Endodermal cell (in vitro differentiated cells): ENCODE results near the gene PRAMEF2. TPM values are rescaled to one million over a fixed set of nuclear protein-coding genes. Genes with fewer than 3 reads are reported as not detected.
"Not testable (repeated sequence)": the region's sequence is repeated elsewhere in the genome, so short reads cannot be mapped to it uniquely, and the experiment has no call there.

ENCODE experiments used
- DNase-seq: peaks from one replicate; pipeline ENCODE4 v3.0.0-alpha.2; 2017
- H3K27ac ChIP-seq: 2 replicates; pipeline ENCODE4 v1.5.1; 2013; ENCODE audit warnings: mild to moderate bottlenecking, low read depth, low read length, moderate library complexity
- H3K27me3 ChIP-seq: 2 replicates; pipeline ENCODE4 v1.6.1; 2013; ENCODE audit warnings: mild to moderate bottlenecking, low read length, moderate library complexity; ENCODE audit not compliant: insufficient read depth, control insufficient read depth, poor library complexity, severe bottlenecking
- H3K36me3 ChIP-seq: 2 replicates; pipeline ENCODE4 v1.7.0; 2013; ENCODE audit warnings: mild to moderate bottlenecking, low read length, moderate library complexity; ENCODE audit not compliant: control insufficient read depth, insufficient read depth
- H3K4me1 ChIP-seq: one replicate; pipeline ENCODE4 v1.7.0; 2013; ENCODE audit warnings: low read length; ENCODE audit not compliant: control insufficient read depth, insufficient read depth
- H3K4me3 ChIP-seq: 2 replicates; pipeline ENCODE4 v1.5.1; 2013; ENCODE audit warnings: mild to moderate bottlenecking, low read length, moderate library complexity
- H3K9ac ChIP-seq: 2 replicates; pipeline ENCODE4 v1.6.1; 2013; ENCODE audit warnings: mild to moderate bottlenecking, low read length, moderate library complexity; ENCODE audit not compliant: poor library complexity, severe bottlenecking; ENCODE audit errors: extremely low read depth
- H3K9me3 ChIP-seq: 2 replicates; pipeline ENCODE4 v1.6.1; 2013; ENCODE audit warnings: mild to moderate bottlenecking, low read length, moderate library complexity; ENCODE audit not compliant: control insufficient read depth
- H3K27ac Mint-ChIP-seq: 2 replicates; pipeline ENCODE4 v1.8.0; 2020; ENCODE audit warnings: mixed read lengths
- H3K27me3 Mint-ChIP-seq: 2 replicates; pipeline ENCODE4 v1.8.0; 2021; ENCODE audit warnings: mild to moderate bottlenecking, mixed read lengths; ENCODE audit not compliant: insufficient read depth
- H3K36me3 Mint-ChIP-seq: 2 replicates; pipeline ENCODE4 v1.8.0; 2020; ENCODE audit warnings: low read depth, mixed read lengths
- H3K4me1 Mint-ChIP-seq: 2 replicates; pipeline ENCODE4 v1.8.0; 2020; ENCODE audit warnings: mixed read lengths
- H3K4me3 Mint-ChIP-seq: 2 replicates; pipeline ENCODE4 v1.8.0; 2020; ENCODE audit warnings: mild to moderate bottlenecking, moderate library complexity, mixed read lengths
- H3K9me3 Mint-ChIP-seq: 2 replicates; pipeline ENCODE4 v1.8.0; 2020; ENCODE audit warnings: mild to moderate bottlenecking, mixed read lengths
- CTCF ChIP-seq: fragments of 200-600 bp; sonication (generic); conservative IDR thresholded peaks from 2 replicates; pipeline ENCODE4 v1.5.0; 2021; ENCODE audit warnings: antibody characterized with exemption, mild to moderate bottlenecking
- WGBS, 2 experiments: methylation state at CpG; one replicate each; pipeline versions ENCODE4 v1.1.5 to v1.1.7; 2013; ENCODE audit warnings: missing lambda C conversion rate in 2 of 2, mixed read lengths in 1 of 2; ENCODE audit not compliant: insufficient coverage in 1 of 2, insufficient read length in 1 of 2; 5-methylcytosine and 5-hydroxymethylcytosine counted together
- long read RNA-seq, 4 experiments: library from polyadenylated mRNA in 2 of 4; library from RNA in 1 of 4; library from capped mRNA in 1 of 4; stranded (forward) in 3 of 4; unstranded in 1 of 4; transcript quantifications; one replicate each; pipeline ENCODE4 v2.0.0, GENCODE V29; 2020 to 2021; ENCODE audit warnings: inconsistent platforms in 1 of 4
- polyA plus RNA-seq, 2 experiments: library from polyadenylated mRNA; stranded (reverse); fragments of 50-300 nt; gene quantifications; one replicate each; pipeline ENCODE4 v1.2.3, GENCODE V29; 2013
- total RNA-seq, 2 donors: library from RNA; stranded (reverse); fragmentation: NEBNext Ultra II Directional in 1 of 2; extraction: Animal tissue kit (Norgen Biotek cat#: 25700) in 1 of 2; gene quantifications; 2 replicates in 1 of 2; 3 replicates in 1 of 2; pipeline ENCODE4 v1.2.1, GENCODE V29; 2021

The PRAMEF2 gene
- not detected for total RNA-seq
- polyA plus RNA-seq (2013, experiment 1 of 2), result not detected
- polyA plus RNA-seq (2013, experiment 2 of 2), result not detected
- long read RNA-seq, experiment 1, result 0 reads
- long read RNA-seq, experiment 2, result 0 reads
- long read RNA-seq, experiment 3, result 0 reads
- long read RNA-seq, experiment 4, result 0 reads

GRCh38 chr1:12856786-12857185 lies at the start of gene PRAMEF2:
TSS of gene PRAMEF2 (plus strand) at chr1:12857086. CDS start at chr1:12859010, 1,924 bp downstream.
- H3K4me1 ChIP-seq, H3K27me3 Mint-ChIP-seq, H3K4me3 Mint-ChIP-seq, H3K27ac ChIP-seq, H3K27me3 ChIP-seq, H3K4me3 ChIP-seq, H3K27ac Mint-ChIP-seq, H3K36me3 Mint-ChIP-seq, H3K9ac ChIP-seq, H3K4me1 Mint-ChIP-seq, H3K36me3 ChIP-seq, DNase-seq: not testable (repeated sequence)
- WGBS, 2 experiments, result no CpG with 5 or more reads among the region's 2 CpGs
- H3K9me3 ChIP-seq, result peaks cover 13% of the 10 kb centered on the region
- peaks cover 78% of the 10 kb centered on the region for H3K9me3 Mint-ChIP-seq

- no peak overlapping the region for H3K27ac ChIP-seq
- no peaks in the 10 kb centered on the region for H3K27me3 Mint-ChIP-seq
- H3K36me3 ChIP-seq, result no peaks in the 10 kb centered on the region
- no peak overlapping the region for H3K4me3 Mint-ChIP-seq
- TF ChIP-seq CTCF, result no peak
- WGBS, 2 experiments, result 78 to 100% methylated on average over 1 of the region's 1 CpG
- no peaks in the 10 kb centered on the region for H3K4me1 Mint-ChIP-seq
- H3K4me3 ChIP-seq, result no peak overlapping the region
- H3K4me1 ChIP-seq, result no peaks in the 10 kb centered on the region
- no peak for DNase-seq
- no peak overlapping the region for H3K9ac ChIP-seq
- no peak overlapping the region for H3K27ac Mint-ChIP-seq
- H3K9me3 Mint-ChIP-seq, result peaks cover 82% of the 10 kb centered on the region
- H3K27me3 ChIP-seq, result no peaks in the 10 kb centered on the region
- no peaks in the 10 kb centered on the region for H3K36me3 Mint-ChIP-seq
- peaks cover 25% of the 10 kb centered on the region for H3K9me3 ChIP-seq
Observed at GRCh38 chr1:12809933-12810332, 47.0 kb upstream of the PRAMEF2 start.

GRCh38 chr1:12810691-12811408 lies 46.0 kb upstream of the PRAMEF2 start:
- no peaks in the 10 kb centered on the region for H3K27me3 Mint-ChIP-seq
- Histone ChIP-seq H3K27ac (no peak overlapping the region), H3K4me3 (no peak overlapping the region), H3K9me3 (peaks cover 25% of the 10 kb centered on the region), H3K9ac (no peak overlapping the region), H3K4me1 (no peaks in the 10 kb centered on the region), H3K27me3 (no peaks in the 10 kb centered on the region), H3K36me3 (no peaks in the 10 kb centered on the region)
- no peak overlapping the region for H3K4me3 Mint-ChIP-seq
- no peaks in the 10 kb centered on the region for H3K4me1 Mint-ChIP-seq
- H3K9me3 Mint-ChIP-seq, result peaks cover 85% of the 10 kb centered on the region
- no peak overlapping the region for H3K27ac Mint-ChIP-seq
- H3K36me3 Mint-ChIP-seq, result no peaks in the 10 kb centered on the region
- TF ChIP-seq CTCF, result no peak
- 51 to 58% methylated on average over 5 of the region's 5 CpGs for WGBS, 2 experiments
- DNase-seq, result peak; percentile 49
